Fibroblast of villous mesenchyme (primary cell): ENCODE measurements around the gene FMNL1. TPM values are rescaled to one million over a fixed set of nuclear protein-coding genes. Genes with fewer than 3 reads are reported as not detected.

ENCODE experiments used
- DNase-seq: peaks from one replicate; pipeline ENCODE4 v3.0.0-alpha.2; 2010; ENCODE audit warnings: low read depth
- H3K4me3 ChIP-seq: 2 replicates; pipeline ENCODE4 v1.5.1; 2011; ENCODE audit warnings: low read depth, mild to moderate bottlenecking, low read length
- total RNA-seq: library from RNA; depleted of rRNA; stranded (reverse); fragments of >200 nt; gene quantifications from 2 replicates; pipeline ENCODE4 v1.2.3, GENCODE V29; 2012
- TF ChIP-seq, protein P1 (sequence below): IDR thresholded peaks from 2 replicates; pipeline ENCODE4 v1.5.1; 2012; ENCODE audit warnings: low read depth, mild to moderate bottlenecking, low read length; ENCODE audit not compliant: insufficient read depth

The FMNL1 gene
- total RNA-seq, 1 donor, result 5.2 TPM

DNA sequence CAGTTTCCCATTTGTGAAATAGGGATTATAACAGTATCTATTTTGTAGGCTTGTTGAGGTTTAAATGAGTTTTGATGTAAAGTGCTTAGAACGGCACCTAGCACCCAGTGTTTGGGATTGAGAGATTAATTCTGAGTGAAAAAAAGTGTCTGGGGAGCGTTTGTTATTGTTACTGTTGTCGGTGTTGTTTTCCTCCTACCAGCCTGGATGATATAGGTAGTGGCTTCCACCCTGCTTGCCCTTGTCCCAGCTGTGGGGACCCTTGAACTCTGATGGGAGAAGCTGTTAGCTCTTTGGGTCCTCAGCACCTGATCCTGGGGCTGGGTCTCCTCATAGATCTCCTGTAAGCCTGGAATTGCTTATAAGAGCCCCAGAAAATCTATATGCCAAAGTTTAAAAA, 4.9 kb downstream of the FMNL1 start:
- DNase-seq, result no peak
- TF ChIP-seq, protein P1, sequence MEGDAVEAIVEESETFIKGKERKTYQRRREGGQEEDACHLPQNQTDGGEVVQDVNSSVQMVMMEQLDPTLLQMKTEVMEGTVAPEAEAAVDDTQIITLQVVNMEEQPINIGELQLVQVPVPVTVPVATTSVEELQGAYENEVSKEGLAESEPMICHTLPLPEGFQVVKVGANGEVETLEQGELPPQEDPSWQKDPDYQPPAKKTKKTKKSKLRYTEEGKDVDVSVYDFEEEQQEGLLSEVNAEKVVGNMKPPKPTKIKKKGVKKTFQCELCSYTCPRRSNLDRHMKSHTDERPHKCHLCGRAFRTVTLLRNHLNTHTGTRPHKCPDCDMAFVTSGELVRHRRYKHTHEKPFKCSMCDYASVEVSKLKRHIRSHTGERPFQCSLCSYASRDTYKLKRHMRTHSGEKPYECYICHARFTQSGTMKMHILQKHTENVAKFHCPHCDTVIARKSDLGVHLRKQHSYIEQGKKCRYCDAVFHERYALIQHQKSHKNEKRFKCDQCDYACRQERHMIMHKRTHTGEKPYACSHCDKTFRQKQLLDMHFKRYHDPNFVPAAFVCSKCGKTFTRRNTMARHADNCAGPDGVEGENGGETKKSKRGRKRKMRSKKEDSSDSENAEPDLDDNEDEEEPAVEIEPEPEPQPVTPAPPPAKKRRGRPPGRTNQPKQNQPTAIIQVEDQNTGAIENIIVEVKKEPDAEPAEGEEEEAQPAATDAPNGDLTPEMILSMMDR, result no peak
- H3K4me3 ChIP-seq, result no peak overlapping the region

DNA sequence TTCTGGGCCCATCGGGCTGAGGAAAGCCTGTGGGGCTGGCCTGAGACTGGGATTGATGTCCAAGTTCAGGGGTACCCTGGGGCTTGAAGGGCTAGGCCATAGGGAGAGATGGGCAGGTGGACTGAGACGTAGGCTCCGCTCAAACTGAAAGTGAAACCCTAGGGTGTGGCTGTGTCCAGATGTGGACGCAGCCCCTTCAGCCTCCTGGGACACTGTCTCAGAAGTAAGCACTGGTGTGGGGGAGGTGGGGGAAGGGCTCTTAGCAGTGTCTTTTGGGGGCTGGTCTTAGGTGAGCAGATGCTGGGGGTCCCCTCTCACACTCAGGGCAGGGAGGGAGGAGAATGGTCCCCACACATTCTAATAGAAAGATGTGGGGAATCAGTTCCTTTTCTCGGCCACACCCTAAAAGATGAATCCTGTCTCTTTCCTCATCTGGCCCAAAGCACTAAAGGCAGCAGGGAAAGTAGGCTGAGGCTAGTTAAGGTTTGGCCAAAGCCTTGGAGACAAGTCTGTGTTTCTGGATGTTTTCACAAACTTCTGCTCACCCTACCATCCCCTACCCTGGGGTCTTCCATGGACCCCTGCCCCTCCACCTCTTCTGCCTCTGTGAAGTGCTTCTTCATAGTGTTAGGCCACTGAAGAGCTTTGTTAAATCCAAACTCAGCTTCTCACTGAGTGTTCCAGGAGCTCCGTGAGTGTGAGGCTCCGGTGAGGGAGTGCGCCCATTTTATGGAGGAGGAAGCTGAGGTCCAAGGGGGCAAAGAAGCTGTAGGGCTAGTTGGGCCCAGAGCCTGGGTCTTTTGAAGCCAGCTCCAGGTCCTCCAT, 5.6 kb downstream of the FMNL1 start:
- TF ChIP-seq, protein P1, result no peak
- peak overlapping the region; percentile 34 for H3K4me3 ChIP-seq
- DNase-seq, result peak; percentile 80

DNA sequence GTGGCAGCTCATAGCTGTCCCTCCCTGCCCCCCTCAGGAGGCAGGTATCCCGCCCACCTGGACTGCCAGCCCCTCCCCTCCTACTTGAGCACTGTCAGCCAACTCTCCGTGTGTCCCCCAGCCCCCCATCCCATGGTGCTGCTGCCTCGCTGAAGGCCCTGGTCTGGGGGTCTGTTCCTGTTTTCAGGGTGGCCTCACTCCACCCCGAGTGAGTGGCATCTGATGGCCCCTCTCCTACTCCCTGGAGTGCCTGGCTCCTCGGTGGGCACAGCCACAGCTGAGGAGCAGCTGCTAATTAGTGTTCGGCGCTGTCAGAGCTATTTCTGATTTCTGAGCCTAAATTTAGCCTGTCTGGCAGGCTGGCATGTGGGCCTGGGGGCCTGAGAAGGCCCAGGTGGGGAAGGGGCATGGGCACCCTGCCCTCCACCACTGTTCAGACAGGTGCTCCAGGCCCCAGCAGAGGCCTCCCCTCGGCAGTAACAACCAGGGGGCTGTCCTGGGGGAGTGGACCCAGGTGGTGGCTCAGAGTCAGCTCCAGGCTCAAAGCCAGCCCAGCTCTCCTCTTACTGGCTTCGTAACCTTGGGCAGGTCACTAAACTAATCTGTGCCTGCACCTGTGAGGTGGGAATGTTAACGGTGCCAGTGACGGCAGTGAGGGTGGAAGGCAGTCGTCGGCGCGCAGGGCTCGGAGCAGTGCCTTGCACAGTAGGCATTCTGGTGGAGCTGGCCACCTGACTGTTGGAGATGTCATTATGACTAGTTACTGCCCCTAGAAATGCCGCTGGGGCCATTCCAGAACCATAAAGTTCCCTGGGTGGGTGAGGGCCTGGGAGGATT, 6.5 kb downstream of the FMNL1 start:
- TF ChIP-seq, protein P1, result no peak
- DNase-seq, result no peak
- H3K4me3 ChIP-seq, result no peak overlapping the region

DNA sequence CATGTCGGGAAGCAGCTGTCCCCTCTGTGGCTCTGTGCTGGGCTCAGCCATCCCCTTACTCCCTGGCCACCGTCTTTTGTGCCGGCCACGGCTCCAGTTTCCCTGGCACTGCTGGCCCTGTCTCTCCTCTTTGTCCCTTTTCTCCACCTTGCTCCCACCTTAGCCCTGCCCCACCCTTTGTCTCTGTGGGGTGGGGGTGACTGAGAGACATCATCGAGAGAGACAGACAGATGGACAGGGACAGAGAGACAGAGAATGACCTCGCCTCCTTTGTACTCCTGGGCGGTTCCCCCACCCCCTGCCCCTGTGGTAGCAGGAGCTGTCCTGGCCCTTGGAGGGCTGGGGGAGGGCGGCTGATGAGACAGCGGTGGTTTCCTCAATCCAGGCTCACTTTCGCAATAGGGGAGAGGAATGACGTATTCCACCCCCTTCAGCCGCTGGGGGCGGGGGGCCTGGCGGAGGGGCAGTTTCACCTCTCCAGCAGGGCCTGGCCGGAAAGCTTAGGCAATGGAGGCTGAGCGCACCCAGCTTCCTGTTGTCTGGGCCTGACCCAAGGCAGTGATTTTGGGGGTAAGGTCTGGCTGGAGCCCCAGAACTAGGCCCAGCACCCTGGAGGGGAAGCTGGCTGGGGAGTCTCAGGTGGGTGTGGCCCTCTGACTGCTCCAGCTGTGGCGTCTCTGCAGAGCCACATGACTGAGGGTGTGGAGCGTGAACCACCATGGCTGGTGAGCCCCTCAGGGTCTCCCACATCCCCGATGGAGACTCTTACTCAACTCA, 7.3 kb downstream of the FMNL1 start:
- DNase-seq, result peak; percentile 98
- TF ChIP-seq, protein P1, result no peak
- no peak overlapping the region for H3K4me3 ChIP-seq

DNA sequence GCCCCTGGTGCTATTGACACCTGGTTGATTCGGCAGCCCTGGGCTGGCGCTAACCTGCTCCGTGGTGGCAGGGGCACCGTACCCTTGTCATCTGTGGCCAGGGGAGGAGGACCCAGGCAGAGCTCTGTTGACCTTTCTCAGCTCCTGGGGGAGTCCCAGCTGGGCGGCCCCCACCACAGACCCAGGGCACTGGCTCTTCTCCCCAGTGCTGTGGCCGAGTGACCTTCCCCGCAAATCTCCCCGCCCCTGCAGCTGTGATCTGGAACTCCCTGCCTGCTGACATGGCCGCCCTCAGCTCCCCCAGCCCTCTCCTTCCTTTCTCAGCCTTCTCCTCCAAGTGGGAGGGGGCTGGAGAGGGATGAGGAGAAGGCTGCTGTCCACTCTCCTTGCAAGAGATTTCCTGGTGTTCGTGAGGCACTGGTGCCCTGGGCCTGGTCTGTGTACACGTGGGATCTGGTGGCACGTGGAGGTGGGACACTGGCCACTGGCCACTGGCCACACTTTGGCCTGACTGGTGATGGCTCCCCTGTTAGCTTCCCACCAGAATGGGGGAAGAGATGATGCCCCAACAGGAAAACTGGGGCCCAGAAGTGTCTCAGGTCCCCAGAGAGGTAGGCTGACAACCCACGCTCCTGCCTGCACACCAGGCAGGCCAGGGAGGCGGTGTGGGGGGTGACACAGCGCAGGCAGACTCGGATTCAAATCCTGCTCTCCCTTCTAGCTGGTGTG, 8.2 kb downstream of the FMNL1 start:
- DNase-seq, result peak; percentile 41
- TF ChIP-seq, protein P1, result no peak
- no peak overlapping the region for H3K4me3 ChIP-seq

DNA sequence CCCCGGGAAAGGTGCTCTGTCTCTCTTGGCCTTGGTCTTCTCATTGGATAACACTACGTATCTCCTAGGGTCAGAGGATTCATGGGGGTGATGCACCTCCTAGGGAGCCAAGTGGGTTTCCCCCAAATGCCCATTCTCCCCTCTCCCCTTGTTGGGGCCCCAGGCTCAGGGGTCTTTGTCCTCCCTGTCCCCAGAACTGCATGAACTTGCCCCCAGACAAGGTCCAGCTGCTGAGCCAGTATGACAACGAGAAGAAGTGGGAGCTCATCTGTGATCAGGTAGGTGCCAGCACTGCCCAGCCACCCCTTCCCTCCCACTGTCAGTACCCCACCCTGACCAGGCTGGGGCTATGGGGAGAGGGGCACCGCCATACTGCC, 8.7 kb downstream of the FMNL1 start:
- DNase-seq, result no peak
- TF ChIP-seq, protein P1, result no peak
- no peak overlapping the region for H3K4me3 ChIP-seq
